H7 (cell line): ENCODE results near the gene UROC1. TPM values are rescaled to one million over a fixed set of nuclear protein-coding genes. Genes with fewer than 3 reads are reported as not detected.

Experiments used
- DNase-seq: peaks from one replicate; pipeline ENCODE4 v3.0.0; 2012
- H3K27me3 ChIP-seq: 2 replicates; pipeline ENCODE4 v1.6.0; 2011; ENCODE audit warnings: mild to moderate bottlenecking, low read length; ENCODE audit not compliant: control insufficient read depth, insufficient read depth
- H3K36me3 ChIP-seq: replicated peaks from 2 replicates; pipeline ENCODE4 v1.5.1; 2011; ENCODE audit warnings: low read length; ENCODE audit not compliant: control insufficient read depth, insufficient read depth
- H3K4me3 ChIP-seq: 2 replicates; pipeline ENCODE4 v1.5.1; 2011; ENCODE audit warnings: low read depth, mild to moderate bottlenecking, control low read depth, low read length, moderate library complexity; ENCODE audit not compliant: insufficient read depth
- total RNA-seq: library from RNA; depleted of rRNA; stranded (reverse); fragments of >200 nt; shearing (Covaris generic); gene quantifications from 2 replicates; pipeline ENCODE4 v1.2.3, GENCODE V29; 2014

Gene UROC1
- total RNA-seq, 1 experiment from 2014 or later = not detected

DNA sequence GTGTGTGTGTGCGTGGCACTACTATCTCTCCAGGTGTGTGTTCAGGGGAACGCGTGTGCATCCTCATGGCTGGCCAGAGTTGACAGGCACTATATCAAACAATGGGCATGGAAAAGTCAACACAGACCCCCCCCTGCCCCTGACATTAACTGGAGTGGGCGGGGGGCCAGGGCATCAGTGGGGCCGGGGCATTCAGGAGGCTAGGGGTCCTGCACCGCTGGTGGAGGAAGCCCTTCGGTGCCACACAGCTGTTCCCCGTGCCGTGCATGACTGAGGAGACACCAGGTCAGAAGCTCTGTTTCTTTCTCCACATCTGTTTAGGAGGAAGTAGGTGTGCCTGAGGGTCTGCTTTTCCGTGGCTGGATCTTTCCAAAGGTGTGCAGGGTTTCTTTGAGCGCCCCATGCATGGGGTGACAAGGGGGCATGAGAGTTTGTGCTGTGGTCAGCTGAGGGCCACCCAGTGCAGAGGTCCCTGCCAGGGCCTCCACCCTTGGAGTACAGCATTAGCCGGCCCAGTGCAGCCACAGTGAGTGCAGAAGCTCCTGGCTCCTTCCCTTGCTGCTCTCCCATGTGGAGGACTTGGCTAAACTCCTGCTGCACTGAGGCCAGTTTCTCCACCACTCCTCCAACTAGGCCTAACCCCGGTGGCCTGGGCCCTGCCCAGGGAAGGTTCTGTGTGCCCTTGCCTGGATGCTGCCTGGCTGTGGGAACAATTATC is 33.7 kb upstream of the UROC1 start:
- no peaks in the 10 kb centered on the region for H3K27me3 ChIP-seq
- peak; percentile 33 for DNase-seq
- H3K4me3 ChIP-seq = no peak overlapping the region

DNA sequence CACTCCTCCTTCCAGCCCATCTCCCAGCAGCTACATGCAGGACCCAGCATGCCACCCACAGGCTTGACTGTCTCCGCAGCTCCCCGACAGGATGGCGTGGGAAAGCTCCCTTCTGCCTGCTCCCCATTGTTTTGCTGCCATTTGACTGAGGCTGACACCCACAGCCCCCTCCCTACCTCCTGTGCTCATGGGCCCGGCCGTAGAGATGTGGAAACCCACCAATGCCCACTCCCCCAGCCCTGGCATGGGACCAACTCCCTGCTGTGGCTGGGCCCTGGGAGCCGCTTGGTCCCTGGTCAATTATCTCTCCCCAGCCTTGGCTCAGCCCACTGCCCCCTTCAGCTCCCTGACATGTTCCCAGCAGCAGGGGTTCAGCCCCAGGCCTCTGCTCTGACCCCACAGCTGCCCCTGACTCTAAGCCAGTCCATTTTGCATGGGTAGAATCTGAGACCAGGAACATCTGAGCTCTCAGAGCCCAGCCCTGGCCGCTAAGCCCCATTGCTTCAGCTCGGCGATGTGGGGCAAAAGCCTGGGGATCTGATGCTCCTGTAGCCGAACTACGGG is 33.0 kb upstream of the UROC1 start:
- no peaks in the 10 kb centered on the region for H3K27me3 ChIP-seq
- H3K4me3 ChIP-seq = no peak overlapping the region
- H3K36me3 ChIP-seq = no peaks in the 10 kb centered on the region
- peak; percentile 46 for DNase-seq

More for the DNA sequence above, 33.7 kb upstream of the UROC1 start:
- H3K36me3 ChIP-seq = no peaks in the 10 kb centered on the region

DNA sequence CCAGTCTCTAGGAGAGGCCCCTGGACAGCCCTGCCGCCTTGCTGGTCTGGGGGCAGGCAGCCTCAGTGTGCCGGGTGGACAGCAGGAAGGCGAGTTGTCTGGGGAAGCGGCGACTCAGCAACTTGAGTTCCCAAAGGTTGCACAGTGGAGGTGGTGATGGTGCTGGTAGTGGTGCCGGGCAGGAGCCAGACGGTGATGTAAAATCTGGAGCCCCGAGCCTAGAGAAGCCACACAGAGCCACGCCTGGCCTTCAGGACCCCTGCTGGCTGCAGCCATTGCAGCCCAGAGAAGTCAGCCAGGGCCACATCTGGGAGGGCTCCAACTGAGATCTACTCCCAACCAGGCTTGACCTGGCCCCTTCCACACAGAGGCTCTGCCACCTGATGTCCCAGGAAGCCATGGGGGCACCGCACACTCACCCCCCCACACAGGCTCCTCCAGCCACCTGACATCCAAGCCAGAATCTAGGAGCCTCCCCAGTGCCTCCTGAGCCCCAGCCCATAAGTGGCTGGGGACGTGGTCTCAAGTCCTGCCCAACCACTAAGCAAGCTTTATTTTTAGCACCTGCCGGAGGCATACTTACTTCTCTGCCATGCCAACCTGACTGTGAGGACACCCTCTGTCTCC is 32.4 kb upstream of the UROC1 start:
- Histone ChIP-seq H3K36me3 (no peaks in the 10 kb centered on the region), H3K4me3 (no peak overlapping the region), H3K27me3 (no peaks in the 10 kb centered on the region)
- DNase-seq = peak; percentile 55

DNA sequence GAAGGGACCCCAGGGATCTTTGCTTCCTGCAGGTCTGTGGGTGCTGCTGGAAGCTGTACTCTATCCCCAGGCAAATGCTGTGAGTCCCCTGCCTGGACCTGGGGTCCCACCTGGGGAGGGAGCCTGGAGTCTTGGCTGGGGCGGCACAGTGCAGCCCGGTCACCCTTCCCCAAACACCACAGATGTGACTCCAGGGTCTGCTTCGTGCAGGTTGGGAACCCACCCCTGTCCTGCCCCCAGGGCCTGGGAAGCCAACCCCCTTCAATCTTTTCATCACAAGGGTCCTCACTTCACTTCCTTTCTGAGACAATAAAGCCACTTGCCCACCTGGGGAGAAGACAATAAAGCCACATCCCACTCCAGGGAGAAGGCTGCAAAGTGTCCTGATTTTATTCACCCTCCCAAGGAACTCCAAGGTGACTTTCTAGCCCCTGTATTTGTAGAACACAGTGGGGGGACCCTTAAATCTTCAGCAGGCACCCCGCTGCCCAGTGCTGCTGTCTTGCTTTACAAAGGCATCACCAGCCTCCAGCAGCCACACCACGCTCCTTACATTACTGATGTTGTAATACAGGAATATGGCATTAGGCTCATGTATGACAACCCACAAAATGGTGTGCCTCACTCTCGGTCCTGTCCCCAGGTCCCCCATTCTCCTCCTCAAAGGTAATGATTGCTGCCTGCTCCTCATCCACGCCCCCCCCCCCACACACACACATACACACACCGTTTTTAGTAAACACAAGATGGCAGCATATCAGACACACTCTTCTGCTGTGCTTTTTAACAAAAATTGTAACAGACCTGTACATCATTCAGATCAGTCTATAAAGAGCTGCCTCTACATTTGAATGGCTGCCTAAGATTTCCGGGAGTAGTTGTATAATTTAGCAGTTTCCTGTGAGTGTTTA is 31.2 kb upstream of the UROC1 start:
- peak; percentile 69 for DNase-seq
- no peaks in the 10 kb centered on the region for H3K36me3 ChIP-seq
- H3K4me3 ChIP-seq = no peak overlapping the region
- no peaks in the 10 kb centered on the region for H3K27me3 ChIP-seq

DNA sequence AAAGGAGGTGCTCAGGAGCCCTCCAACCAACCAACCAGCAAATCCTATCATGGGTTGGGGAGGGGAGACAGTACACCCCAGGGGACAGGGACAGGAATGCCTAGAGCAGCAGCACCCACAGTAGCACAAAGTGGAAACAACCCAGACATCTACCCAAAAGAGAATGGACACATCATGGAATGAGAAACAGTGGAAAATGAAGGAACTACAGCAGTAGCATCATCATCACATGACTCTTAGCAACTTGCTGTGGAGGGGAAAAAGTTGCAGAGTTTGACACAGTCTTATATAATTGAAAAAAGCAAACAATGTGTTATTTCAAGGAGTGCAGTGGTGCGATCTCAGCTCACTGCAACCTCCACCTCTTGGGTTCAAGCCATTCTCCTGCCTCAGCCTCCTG is 30.1 kb upstream of the UROC1 start:
- Histone ChIP-seq H3K4me3 (no peak overlapping the region), H3K27me3 (no peaks in the 10 kb centered on the region), H3K36me3 (no peaks in the 10 kb centered on the region)
- DNase-seq = peak; percentile 26

DNA sequence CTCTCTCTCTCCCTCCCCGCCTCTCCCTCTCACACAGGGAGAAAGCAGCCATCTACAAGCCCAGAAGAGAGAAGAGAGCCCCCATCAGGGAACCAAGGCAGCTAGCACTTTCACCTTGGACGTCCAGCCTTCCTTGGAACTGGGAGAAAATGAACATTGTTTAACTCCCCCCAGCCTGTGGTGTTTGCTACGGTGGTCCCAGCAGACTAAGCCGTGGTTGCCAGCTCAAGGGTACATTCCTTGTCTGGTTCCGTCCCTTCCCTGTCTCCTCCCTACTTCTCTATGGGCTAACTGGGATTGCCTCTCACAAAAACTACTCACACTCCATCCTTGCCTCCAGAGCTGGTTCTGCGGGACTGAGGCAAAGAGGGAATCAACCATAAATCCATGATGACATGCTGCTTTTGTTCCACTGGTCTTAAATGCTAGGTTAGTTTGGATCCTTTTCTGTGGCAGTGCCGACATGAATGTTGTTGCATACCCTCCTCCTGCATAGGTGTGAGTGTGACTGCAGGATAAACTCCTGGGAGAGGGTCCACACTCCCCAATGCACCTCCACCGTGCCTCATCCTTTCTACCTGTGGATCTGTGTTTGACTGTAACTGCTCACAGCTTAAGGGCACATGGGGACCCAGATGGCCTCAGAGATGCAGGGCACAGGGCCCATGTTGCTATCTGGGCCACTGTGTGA is 29.1 kb upstream of the UROC1 start:
- no peaks in the 10 kb centered on the region for H3K27me3 ChIP-seq
- no peak overlapping the region for H3K4me3 ChIP-seq
- peak; percentile 36 for DNase-seq
- H3K36me3 ChIP-seq = no peaks in the 10 kb centered on the region

DNA sequence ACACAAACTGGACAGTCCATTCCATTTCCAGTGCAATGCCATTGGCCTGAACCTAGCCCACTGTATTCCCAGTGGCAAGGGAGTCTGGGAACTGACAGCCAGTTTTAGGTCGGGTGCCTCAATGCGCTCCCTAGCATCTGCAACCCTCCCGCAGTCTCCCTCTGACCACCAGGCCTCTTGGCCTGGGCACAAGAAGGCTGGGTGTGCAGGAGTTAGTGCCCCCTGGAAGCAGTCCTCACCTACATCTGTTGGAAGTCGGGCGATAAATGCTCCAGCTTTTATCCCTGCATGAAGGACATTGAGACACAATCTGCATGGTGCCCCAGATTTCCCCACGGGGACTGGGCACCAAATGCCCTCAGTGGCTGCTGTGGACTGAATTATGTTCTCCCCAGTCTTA is 28.4 kb upstream of the UROC1 start:
- no peaks in the 10 kb centered on the region for H3K27me3 ChIP-seq
- H3K36me3 ChIP-seq = no peaks in the 10 kb centered on the region
- no peak for DNase-seq
- no peak overlapping the region for H3K4me3 ChIP-seq

DNA sequence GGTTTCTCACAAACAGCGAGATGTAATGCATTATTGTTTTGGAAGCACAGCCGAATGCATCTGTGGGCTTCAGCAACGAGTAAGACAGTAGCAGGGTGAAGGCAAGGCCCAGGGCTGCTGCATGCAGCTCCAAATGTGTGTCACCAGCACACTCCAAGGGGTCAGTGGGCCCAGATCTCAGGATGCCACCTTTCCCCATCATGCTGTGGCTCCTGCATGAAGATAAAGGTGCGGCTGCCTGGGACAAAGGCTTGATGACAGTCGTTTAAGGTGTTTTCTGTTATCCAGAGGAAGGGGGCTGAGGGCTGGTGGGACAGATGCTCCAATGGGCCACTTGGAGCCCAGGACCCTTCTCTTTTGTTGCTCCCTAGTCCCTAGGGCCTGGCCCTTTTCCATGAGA is 28.0 kb upstream of the UROC1 start:
- Histone ChIP-seq H3K27me3 (no peaks in the 10 kb centered on the region), H3K36me3 (no peaks in the 10 kb centered on the region), H3K4me3 (no peak overlapping the region)
- DNase-seq = peak; percentile 28

DNA sequence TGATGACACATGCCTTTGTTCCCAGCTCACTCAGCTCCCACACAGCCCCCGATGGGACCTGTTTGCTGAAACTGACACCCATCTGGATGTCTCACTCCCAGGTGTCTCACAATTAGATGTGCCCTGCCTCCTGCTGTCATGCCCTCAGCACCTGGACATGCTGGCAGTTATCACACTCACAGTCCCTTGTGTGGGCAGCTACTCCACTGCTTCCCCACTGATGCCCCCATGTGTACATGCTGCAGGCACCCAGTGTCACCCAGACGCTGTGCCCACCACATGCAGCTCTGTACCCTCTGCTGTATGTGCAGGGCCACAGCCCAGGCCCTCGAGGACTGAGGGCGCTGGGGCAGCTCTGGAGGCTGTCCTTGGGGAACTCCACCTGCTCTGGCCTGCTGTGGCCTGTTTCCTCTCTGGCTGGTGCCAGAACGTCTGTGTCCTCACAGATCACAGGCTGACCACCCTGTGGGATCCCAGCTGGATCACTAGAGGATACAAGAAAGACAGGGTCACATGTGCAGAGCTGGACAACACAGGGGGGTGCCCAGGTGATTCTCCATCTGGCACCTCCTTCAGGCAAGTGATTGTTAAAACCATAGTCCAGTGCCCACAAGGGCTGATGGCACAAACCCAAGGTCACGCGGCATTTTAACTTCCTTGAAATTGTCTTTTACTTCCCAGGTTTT is 27.2 kb upstream of the UROC1 start:
- H3K4me3 ChIP-seq = no peak overlapping the region
- DNase-seq = peak; percentile 33
- H3K27me3 ChIP-seq = no peaks in the 10 kb centered on the region
- no peaks in the 10 kb centered on the region for H3K36me3 ChIP-seq

DNA sequence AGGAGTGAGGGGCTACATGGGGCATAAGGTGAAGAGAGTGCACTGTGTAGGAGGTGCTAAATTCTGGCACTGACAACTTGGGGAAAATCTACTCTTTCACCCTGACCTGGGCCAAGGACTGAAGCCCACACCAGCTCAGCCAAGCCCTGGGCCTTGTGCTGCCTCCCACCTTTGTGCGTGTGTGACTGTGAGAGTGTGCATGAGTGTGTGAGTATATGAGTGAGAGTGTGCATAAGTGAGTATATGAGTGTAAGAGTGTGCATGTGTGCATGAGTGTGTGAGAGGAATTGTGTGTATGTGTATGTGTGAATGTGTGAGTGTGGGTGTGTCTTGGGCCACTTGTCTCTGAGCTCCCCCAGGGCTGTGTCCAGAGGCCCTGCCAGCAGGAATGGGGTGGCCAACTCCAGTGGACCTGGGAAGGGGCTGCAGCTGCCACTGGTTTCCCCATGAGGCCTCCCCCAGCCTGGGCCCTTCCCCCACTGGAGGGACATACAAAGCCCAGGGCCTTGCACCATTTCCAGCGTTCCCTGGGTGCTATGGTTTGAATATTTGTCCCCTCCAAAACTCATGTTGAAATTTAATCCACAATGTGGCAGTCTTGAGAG is 26.0 kb upstream of the UROC1 start:
- no peak for DNase-seq
- Histone ChIP-seq H3K36me3 (no peaks in the 10 kb centered on the region), H3K4me3 (no peak overlapping the region), H3K27me3 (no peaks in the 10 kb centered on the region)

DNA sequence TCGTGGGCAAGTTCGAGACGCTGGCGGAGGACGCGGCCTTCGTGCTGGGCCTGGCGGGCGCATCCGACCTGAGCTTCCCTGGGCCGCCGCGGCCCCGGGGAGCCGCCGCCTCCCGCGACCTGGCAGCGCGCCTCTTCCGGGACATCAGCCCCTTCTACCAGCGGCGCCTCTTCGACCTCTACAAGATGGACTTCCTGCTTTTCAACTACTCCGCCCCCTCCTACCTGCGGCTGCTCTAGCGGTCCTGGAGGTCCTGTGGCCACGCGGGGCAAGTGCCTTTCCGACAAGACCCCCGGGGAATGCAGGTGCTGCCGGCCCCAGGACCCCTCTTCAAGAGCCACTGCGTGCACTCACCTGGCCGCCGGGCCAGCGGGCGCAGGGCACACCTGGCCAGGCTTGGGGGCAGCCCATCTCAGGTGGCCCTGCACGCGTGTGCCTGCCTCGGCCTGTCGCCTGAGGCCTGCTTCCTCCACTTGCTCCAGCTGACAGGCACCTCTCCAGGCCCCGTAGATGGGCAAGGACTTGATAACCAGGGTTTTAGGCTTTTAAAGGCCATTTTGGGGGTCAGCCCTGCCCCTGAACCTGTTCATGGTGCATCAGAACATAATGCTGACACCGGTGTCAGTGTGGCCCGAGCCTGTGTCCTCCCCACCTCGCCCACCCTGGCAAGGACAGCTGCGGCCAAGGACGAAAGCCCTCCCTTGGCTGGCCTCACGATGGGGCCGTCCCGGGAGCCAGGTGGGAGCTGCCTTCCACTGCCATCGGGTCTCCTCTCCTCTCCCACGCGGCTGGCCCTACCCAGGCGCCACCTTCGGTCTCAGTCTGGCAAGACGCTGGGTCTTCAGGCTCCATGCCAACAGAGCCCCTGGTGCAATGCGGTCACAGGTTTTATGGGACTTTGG is 25.0 kb upstream of the UROC1 start:
- H3K27me3 ChIP-seq = no peaks in the 10 kb centered on the region
- peak; percentile 62 for DNase-seq

DNA sequence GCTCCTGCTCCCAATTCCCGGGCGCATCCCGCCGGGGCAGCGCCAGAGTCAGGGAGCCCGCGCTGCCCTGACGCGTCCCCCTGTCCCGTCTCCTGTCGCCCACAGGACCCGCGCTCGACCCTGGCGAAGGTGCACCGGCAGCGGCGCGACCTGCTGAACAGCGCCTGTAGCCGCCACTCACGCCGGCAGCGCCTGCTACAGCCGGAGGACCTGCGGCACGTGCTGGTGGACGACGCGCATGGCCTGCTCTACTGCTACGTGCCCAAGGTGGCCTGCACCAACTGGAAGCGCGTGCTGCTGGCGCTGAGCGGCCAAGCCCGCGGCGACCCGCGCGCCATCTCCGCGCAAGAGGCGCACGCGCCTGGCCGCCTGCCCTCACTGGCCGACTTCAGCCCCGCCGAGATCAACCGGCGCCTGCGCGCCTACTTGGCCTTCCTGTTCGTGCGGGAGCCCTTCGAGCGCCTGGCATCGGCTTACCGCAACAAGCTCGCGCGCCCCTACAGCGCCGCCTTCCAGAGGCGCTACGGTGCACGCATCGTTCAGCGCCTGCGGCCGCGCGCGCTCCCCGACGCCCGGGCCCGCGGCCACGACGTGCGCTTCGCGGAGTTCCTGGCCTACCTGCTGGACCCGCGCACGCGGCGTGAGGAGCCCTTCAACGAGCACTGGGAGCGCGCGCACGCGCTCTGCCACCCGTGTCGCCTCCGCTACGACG is 24.2 kb upstream of the UROC1 start:
- no peaks in the 10 kb centered on the region for H3K27me3 ChIP-seq
- no peaks in the 10 kb centered on the region for H3K36me3 ChIP-seq
- DNase-seq = peak; percentile 65
- H3K4me3 ChIP-seq = no peak overlapping the region

More for the DNA sequence above, 25.0 kb upstream of the UROC1 start:
- Histone ChIP-seq H3K36me3 (no peaks in the 10 kb centered on the region), H3K4me3 (no peak overlapping the region)
